Liver (tissue), 9 donors: ENCODE results near the gene NUBP1. TPM values are rescaled to one million over a fixed set of nuclear protein-coding genes. Genes with fewer than 3 reads are reported as not detected.

Source experiments
- DNase-seq: peaks from one replicate; pipeline ENCODE4 v3.0.0-alpha.2; 2017; ENCODE audit warnings: low spot score
- H3K27ac ChIP-seq, 2 donors: one replicate each; pipeline ENCODE4 v1.7.0; 2013; ENCODE audit warnings: inconsistent platforms in 2 of 2, low read length in 2 of 2, control low read depth in 1 of 2, low read depth in 1 of 2, mild to moderate bottlenecking in 1 of 2
- H3K27me3 ChIP-seq, 4 donors: one replicate each; pipeline versions ENCODE4 v1.6.1 to v1.7.0; 2013; ENCODE audit warnings: low read length in 3 of 4, inconsistent platforms in 1 of 4, mild to moderate bottlenecking in 1 of 4, moderate library complexity in 1 of 4; ENCODE audit not compliant: control insufficient read depth in 4 of 4, insufficient read depth in 4 of 4
- H3K36me3 ChIP-seq, 4 donors: one replicate each; pipeline versions ENCODE4 v1.6.1 to v1.7.0; 2013; ENCODE audit warnings: low read length in 3 of 4, mild to moderate bottlenecking in 3 of 4, low read depth in 1 of 4, moderate library complexity in 1 of 4; ENCODE audit not compliant: control insufficient read depth in 4 of 4, insufficient read depth in 3 of 4
- H3K4me1 ChIP-seq, 4 donors: one replicate each; pipeline versions ENCODE4 v1.6.1 to v1.7.0; 2013; ENCODE audit warnings: low read length in 3 of 4, mild to moderate bottlenecking in 3 of 4, moderate library complexity in 1 of 4; ENCODE audit not compliant: control insufficient read depth in 4 of 4, insufficient read depth in 4 of 4
- H3K4me3 ChIP-seq, 3 donors: one replicate each; pipeline versions ENCODE4 v1.6.1 to v1.7.0; 2013; ENCODE audit warnings: low read length in 3 of 3, control low read depth in 1 of 3, low read depth in 1 of 3, mild to moderate bottlenecking in 1 of 3
- H3K9ac ChIP-seq, 2 donors: one replicate each; pipeline ENCODE4 v1.7.0; 2013; ENCODE audit warnings: low read length in 2 of 2, mild to moderate bottlenecking in 2 of 2, moderate library complexity in 2 of 2, control low read depth in 1 of 2, low read depth in 1 of 2
- H3K9me3 ChIP-seq, 4 donors: one replicate each; pipeline versions ENCODE4 v1.6.1 to v1.7.0; 2013; ENCODE audit warnings: low read length in 3 of 4; ENCODE audit not compliant: control insufficient read depth in 4 of 4
- EGR1 ChIP-seq, 2 donors: IDR thresholded peaks; 2 replicates each; pipeline ENCODE4 v1.6.1; 2016 to 2018; ENCODE audit warnings: antibody characterized with exemption in 2 of 2, low read depth in 2 of 2
- FOXA1 ChIP-seq: IDR thresholded peaks from 2 replicates; pipeline ENCODE4 v1.6.1; 2016; ENCODE audit warnings: antibody characterized with exemption
- FOXA2 ChIP-seq: IDR thresholded peaks from 2 replicates; pipeline ENCODE4 v1.6.1; 2016; ENCODE audit warnings: antibody characterized with exemption
- GABPA ChIP-seq, 2 donors: IDR thresholded peaks in 1 of 2; conservative IDR thresholded peaks in 1 of 2; 2 replicates each; pipeline ENCODE4 v1.6.1; 2016; ENCODE audit warnings: antibody characterized with exemption in 2 of 2, mild to moderate bottlenecking in 1 of 2, moderate library complexity in 1 of 2
- HNF4A ChIP-seq, 2 donors: conservative IDR thresholded peaks; 2 replicates each; pipeline ENCODE4 v1.6.1; 2016; ENCODE audit warnings: antibody characterized with exemption in 2 of 2, mild to moderate bottlenecking in 2 of 2
- JUND ChIP-seq, 2 donors: IDR thresholded peaks; 2 replicates each; pipeline ENCODE4 v1.6.1; 2016; ENCODE audit warnings: antibody characterized with exemption in 2 of 2
- NR2F2 ChIP-seq: IDR thresholded peaks from 2 replicates; pipeline ENCODE4 v1.6.1; 2016; ENCODE audit warnings: antibody characterized with exemption
- RAD21 ChIP-seq, 2 donors: IDR thresholded peaks; 2 replicates each; pipeline ENCODE4 v1.6.1; 2016; ENCODE audit warnings: antibody characterized with exemption in 2 of 2, mild to moderate bottlenecking in 2 of 2
- RXRA ChIP-seq, 2 donors: IDR thresholded peaks; 2 replicates each; pipeline ENCODE4 v1.6.1; 2017 to 2018; ENCODE audit warnings: antibody characterized with exemption in 2 of 2, mild to moderate bottlenecking in 1 of 2
- SP1 ChIP-seq: IDR thresholded peaks from 2 replicates; pipeline ENCODE4 v1.6.1; 2018; ENCODE audit warnings: antibody characterized with exemption, mild to moderate bottlenecking
- TAF1 ChIP-seq: conservative IDR thresholded peaks from 2 replicates; pipeline ENCODE4 v1.6.1; 2016; ENCODE audit warnings: antibody characterized with exemption, mild to moderate bottlenecking
- YY1 ChIP-seq: IDR thresholded peaks from 2 replicates; pipeline ENCODE4 v1.6.1; 2016; ENCODE audit warnings: antibody characterized with exemption, mild to moderate bottlenecking
- WGBS: extraction: QIAGEN DNeasy Blood & Tissue Kit; methylation state at CpG from one replicate; pipeline ENCODE4 v1.1.7; 2013; 5-methylcytosine and 5-hydroxymethylcytosine counted together
- polyA plus RNA-seq, 2 donors: library from polyadenylated mRNA; stranded (reverse) in 1 of 2; unstranded in 1 of 2; fragments of 200-250 nt in 1 of 2; fragments of >200 nt in 1 of 2; fragmentation: Nextera tagmentation in 1 of 2; extraction: Ambion mirVana in 1 of 2; gene quantifications; one replicate each; pipeline versions ENCODE4 v1.2.1 to v1.2.3, GENCODE V29; 2013 to 2015
- total RNA-seq, 2 donors: library from RNA; depleted of rRNA; stranded (reverse); fragments of >200 nt; gene quantifications; one replicate each; pipeline ENCODE4 v1.2.3, GENCODE V29; 2014
- TF ChIP-seq, protein P1 (sequence below): IDR thresholded peaks from 2 replicates; pipeline ENCODE4 v1.6.1; 2016; ENCODE audit warnings: antibody characterized with exemption
- TF ChIP-seq, protein P2 (sequence below): IDR thresholded peaks from 2 replicates; pipeline ENCODE4 v1.6.1; 2016; ENCODE audit warnings: antibody characterized with exemption
- TF ChIP-seq, protein P3 (sequence below): IDR thresholded peaks from 2 replicates; pipeline ENCODE4 v1.6.1; 2016; ENCODE audit warnings: antibody characterized with exemption
- TF ChIP-seq, protein P4 (sequence below): fragments of 150-350 bp; IDR thresholded peaks from 2 replicates; pipeline ENCODE4 v1.5.1; 2017; ENCODE audit warnings: improper control_type of control experiment, low read depth, low read length; ENCODE audit not compliant: missing input control
- TF ChIP-seq, protein P5 (sequence below): IDR thresholded peaks from 2 replicates; pipeline ENCODE4 v1.6.1; 2016; ENCODE audit warnings: antibody characterized with exemption, mild to moderate bottlenecking
- donor health status: healthy.
- donor health status: healthy.
- donor health status: healthy.
- donor health status: healthy.
- donor health status: healthy.

The NUBP1 gene
- total and polyA plus RNA-seq, 4 donors, result 16.6 to 22.5 (median 20.3) TPM

DNA sequence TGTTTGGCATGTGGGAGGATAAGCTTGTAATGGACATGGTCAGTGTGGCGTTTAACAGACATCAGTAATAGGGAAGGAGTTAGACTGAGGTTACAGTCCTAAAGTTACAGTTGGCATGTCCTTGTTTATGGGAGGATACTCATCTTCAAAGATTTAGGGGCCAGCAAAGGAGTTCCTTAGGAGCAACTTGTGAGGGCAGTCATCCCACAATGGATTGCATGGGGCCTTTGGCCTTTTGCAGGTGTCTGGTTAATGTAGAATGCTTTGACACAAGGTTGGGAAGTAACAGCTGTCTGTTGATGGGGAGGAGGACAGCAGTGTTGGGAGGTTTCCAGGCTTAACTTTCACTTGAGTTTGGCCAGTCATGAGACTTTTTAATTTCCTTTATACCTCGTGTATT lies 2.2 kb downstream of the NUBP1 start:
- no peaks in the 10 kb centered on the region for H3K27me3 ChIP-seq
- H3K4me3 ChIP-seq, result no peak overlapping the region
- H3K9ac ChIP-seq, result no peak overlapping the region
- DNase-seq, result no peak
- no peaks in the 10 kb centered on the region for H3K9me3 ChIP-seq
- 74% methylated on average over 2 of the region's 2 CpGs for WGBS
- peaks cover 5 to 13% (median 9%) of the 10 kb centered on the region in 4 donors for H3K4me1 ChIP-seq
- no peak overlapping the region for H3K27ac ChIP-seq
- peaks cover 8 to 19% (median 12%) of the 10 kb centered on the region in 4 donors for H3K36me3 ChIP-seq
- TF ChIP-seq TAF1, result no peak
- TF ChIP-seq SP1, result no peak
- no peak for TF ChIP-seq NR2F2
- no peak for TF ChIP-seq HNF4A (conservative IDR thresholded peaks at IDR 0.05)
- TF ChIP-seq, protein P1, sequence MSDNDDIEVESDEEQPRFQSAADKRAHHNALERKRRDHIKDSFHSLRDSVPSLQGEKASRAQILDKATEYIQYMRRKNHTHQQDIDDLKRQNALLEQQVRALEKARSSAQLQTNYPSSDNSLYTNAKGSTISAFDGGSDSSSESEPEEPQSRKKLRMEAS, result no peak
- no peak for TF ChIP-seq YY1
- TF ChIP-seq RAD21 (IDR thresholded peaks at IDR 0.05), result no peak
- TF ChIP-seq, protein P2, sequence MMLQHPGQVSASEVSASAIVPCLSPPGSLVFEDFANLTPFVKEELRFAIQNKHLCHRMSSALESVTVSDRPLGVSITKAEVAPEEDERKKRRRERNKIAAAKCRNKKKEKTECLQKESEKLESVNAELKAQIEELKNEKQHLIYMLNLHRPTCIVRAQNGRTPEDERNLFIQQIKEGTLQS, result no peak
- no peak for TF ChIP-seq RXRA (IDR thresholded peaks at IDR 0.05)
- TF ChIP-seq EGR1 (IDR thresholded peaks at IDR 0.05; ENCODE audit: low read depth in 2 of 2), result no peak
- TF ChIP-seq, protein P3, sequence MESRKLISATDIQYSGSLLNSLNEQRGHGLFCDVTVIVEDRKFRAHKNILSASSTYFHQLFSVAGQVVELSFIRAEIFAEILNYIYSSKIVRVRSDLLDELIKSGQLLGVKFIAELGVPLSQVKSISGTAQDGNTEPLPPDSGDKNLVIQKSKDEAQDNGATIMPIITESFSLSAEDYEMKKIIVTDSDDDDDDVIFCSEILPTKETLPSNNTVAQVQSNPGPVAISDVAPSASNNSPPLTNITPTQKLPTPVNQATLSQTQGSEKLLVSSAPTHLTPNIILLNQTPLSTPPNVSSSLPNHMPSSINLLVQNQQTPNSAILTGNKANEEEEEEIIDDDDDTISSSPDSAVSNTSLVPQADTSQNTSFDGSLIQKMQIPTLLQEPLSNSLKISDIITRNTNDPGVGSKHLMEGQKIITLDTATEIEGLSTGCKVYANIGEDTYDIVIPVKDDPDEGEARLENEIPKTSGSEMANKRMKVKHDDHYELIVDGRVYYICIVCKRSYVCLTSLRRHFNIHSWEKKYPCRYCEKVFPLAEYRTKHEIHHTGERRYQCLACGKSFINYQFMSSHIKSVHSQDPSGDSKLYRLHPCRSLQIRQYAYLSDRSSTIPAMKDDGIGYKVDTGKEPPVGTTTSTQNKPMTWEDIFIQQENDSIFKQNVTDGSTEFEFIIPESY, result no peak
- no peak for TF ChIP-seq GABPA (IDR thresholded peaks at IDR 0.05 in 1 of 2, conservative IDR thresholded peaks at IDR 0.05 in 1 of 2)
- no peak for TF ChIP-seq JUND (IDR thresholded peaks at IDR 0.05)
- TF ChIP-seq FOXA2, result no peak
- TF ChIP-seq, protein P4, sequence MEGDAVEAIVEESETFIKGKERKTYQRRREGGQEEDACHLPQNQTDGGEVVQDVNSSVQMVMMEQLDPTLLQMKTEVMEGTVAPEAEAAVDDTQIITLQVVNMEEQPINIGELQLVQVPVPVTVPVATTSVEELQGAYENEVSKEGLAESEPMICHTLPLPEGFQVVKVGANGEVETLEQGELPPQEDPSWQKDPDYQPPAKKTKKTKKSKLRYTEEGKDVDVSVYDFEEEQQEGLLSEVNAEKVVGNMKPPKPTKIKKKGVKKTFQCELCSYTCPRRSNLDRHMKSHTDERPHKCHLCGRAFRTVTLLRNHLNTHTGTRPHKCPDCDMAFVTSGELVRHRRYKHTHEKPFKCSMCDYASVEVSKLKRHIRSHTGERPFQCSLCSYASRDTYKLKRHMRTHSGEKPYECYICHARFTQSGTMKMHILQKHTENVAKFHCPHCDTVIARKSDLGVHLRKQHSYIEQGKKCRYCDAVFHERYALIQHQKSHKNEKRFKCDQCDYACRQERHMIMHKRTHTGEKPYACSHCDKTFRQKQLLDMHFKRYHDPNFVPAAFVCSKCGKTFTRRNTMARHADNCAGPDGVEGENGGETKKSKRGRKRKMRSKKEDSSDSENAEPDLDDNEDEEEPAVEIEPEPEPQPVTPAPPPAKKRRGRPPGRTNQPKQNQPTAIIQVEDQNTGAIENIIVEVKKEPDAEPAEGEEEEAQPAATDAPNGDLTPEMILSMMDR, result no peak
- no peak for TF ChIP-seq FOXA1

DNA sequence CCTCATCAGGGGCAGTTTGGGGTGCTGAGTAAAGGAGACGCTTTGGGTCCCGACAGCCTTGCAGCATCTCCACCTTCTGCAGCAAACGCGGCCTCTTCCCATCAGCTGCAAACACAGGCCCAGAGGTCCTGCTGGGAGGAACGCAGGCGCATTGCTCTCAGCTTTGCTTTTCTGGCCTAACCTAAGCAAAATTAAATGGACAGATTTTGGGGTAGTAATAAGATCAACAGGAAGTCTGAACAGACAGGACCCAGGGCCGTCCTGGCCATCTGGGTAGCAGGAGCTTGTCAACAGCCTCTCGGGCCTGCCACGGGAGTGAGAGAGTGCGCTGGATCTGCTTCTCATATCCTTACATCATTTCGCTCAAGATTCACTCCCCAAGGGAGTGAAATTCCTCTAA lies 7.2 kb downstream of the NUBP1 start:
- Histone ChIP-seq H3K9ac (no peak overlapping the region), H3K9me3 (no peaks in the 10 kb centered on the region), H3K4me3 (no peak overlapping the region), H3K27me3 (no peaks in the 10 kb centered on the region), H3K4me1 (no peaks in the 10 kb centered on the region), H3K27ac (peak overlapping the region in 1 of 2 donors; percentile 45), H3K36me3 (peaks cover 8 to 44% (median 18%) of the 10 kb centered on the region in 4 donors)
- 84% methylated on average over 11 of the region's 11 CpGs for WGBS
- TF ChIP-seq HNF4A (conservative IDR thresholded peaks at IDR 0.05) (no peak), RXRA (IDR thresholded peaks at IDR 0.05) (peak in 1 of 2 donors; percentile 22)
- DNase-seq, result no peak

DNA sequence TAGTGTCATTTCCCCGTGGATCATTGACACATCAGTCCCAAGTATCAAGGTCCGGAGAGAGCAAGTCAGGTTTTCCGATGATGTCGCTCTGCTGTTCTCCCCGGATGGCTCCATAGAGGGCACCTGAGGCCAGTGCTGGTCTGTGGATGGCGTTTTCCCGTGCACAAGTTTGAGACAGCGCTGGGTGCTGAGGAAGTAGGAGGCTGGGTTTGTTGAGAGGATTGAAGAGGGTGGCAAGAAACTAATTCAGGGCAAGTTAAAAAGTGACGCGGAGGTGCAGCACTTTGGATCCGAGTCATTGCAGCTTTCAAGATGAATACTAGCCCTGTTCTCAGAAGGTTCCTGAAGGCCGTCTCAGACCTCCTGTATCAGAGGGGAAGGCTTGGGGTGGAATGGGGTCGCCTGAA lies 7.7 kb downstream of the NUBP1 start:
- WGBS, result 71% methylated on average over 13 of the region's 13 CpGs
- Histone ChIP-seq H3K27me3 (no peaks in the 10 kb centered on the region), H3K4me3 (no peak overlapping the region), H3K4me1 (no peaks in the 10 kb centered on the region), H3K9me3 (no peaks in the 10 kb centered on the region), H3K36me3 (peaks cover 11 to 45% (median 18%) of the 10 kb centered on the region in 4 donors), H3K9ac (no peak overlapping the region), H3K27ac (peak overlapping the region in 1 of 2 donors; percentile 45)
- DNase-seq, result no peak
- TF ChIP-seq JUND (IDR thresholded peaks at IDR 0.05), result peak in 1 of 2 donors; percentile 55
- TF ChIP-seq HNF4A (conservative IDR thresholded peaks at IDR 0.05), result peak in 1 of 2 donors; percentile 30
- TF ChIP-seq, protein P5, sequence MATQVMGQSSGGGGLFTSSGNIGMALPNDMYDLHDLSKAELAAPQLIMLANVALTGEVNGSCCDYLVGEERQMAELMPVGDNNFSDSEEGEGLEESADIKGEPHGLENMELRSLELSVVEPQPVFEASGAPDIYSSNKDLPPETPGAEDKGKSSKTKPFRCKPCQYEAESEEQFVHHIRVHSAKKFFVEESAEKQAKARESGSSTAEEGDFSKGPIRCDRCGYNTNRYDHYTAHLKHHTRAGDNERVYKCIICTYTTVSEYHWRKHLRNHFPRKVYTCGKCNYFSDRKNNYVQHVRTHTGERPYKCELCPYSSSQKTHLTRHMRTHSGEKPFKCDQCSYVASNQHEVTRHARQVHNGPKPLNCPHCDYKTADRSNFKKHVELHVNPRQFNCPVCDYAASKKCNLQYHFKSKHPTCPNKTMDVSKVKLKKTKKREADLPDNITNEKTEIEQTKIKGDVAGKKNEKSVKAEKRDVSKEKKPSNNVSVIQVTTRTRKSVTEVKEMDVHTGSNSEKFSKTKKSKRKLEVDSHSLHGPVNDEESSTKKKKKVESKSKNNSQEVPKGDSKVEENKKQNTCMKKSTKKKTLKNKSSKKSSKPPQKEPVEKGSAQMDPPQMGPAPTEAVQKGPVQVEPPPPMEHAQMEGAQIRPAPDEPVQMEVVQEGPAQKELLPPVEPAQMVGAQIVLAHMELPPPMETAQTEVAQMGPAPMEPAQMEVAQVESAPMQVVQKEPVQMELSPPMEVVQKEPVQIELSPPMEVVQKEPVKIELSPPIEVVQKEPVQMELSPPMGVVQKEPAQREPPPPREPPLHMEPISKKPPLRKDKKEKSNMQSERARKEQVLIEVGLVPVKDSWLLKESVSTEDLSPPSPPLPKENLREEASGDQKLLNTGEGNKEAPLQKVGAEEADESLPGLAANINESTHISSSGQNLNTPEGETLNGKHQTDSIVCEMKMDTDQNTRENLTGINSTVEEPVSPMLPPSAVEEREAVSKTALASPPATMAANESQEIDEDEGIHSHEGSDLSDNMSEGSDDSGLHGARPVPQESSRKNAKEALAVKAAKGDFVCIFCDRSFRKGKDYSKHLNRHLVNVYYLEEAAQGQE, result no peak
